Neuron (in vitro differentiated cells): ENCODE results near the gene CALB2.
A peak's percentile ranks its signal among the peaks of the same experiment; 100 is the strongest.
"Not testable (repeated sequence)": the region's sequence is repeated elsewhere in the genome, so short reads cannot be mapped to it uniquely, and the experiment has no call there.

Experiments
- H2AFZ ChIP-seq: one replicate; pipeline ENCODE4 v1.6.1; 2013; ENCODE audit warnings: low read depth, mild to moderate bottlenecking, inconsistent platforms, low read length, moderate library complexity
- H3K27me3 ChIP-seq: one replicate; pipeline ENCODE4 v1.6.1; 2013; ENCODE audit warnings: low read length; ENCODE audit not compliant: insufficient read depth
- H3K36me3 ChIP-seq: one replicate; pipeline ENCODE4 v1.6.1; 2013; ENCODE audit warnings: low read length; ENCODE audit not compliant: insufficient read depth
- H3K4me1 ChIP-seq: one replicate; pipeline ENCODE4 v1.6.1; 2013; ENCODE audit warnings: low read length; ENCODE audit not compliant: insufficient read depth
- H3K4me3 ChIP-seq: 2 replicates; pipeline ENCODE4 v1.5.1; 2013; ENCODE audit warnings: mild to moderate bottlenecking, low read length, moderate library complexity
- H3K9me3 ChIP-seq: one replicate; pipeline ENCODE4 v1.6.1; 2013; ENCODE audit warnings: low read length

CALB2 gene

GRCh38 chr16:71358464-71358998 lies at the start of gene CALB2:
CALB2 (plus strand) TSS chr16:71358723; CDS start chr16:71358793, 70 bp downstream.
- Histone ChIP-seq H3K4me3 (peak within 1 kb of the TSS; percentile 23), H3K36me3 (no peaks in the 10 kb centered on the region), H3K27me3 (peaks cover 22% of the 10 kb centered on the region), H3K4me1 (peaks cover 3% of the 10 kb centered on the region), H3K9me3 (no peaks in the 10 kb centered on the region), H2AFZ (no peak within 1 kb of the TSS)

GRCh38 chr16:71311553-71312158 lies 46.9 kb upstream of the CALB2 start:
- H3K4me1 ChIP-seq = no peaks in the 10 kb centered on the region
- no peaks in the 10 kb centered on the region for H3K27me3 ChIP-seq
- H3K36me3 ChIP-seq = no peaks in the 10 kb centered on the region
- no peaks in the 10 kb centered on the region for H3K9me3 ChIP-seq
- no peak overlapping the region for H2AFZ ChIP-seq
- H3K4me3 ChIP-seq = no peak overlapping the region

GRCh38 chr16:71313591-71313990 lies 44.9 kb upstream of the CALB2 start:
- not testable (repeated sequence) for H3K36me3 ChIP-seq, H3K4me3 ChIP-seq, H2AFZ ChIP-seq, H3K27me3 ChIP-seq, H3K4me1 ChIP-seq, H3K9me3 ChIP-seq

GRCh38 chr16:71315269-71315668 lies 43.3 kb upstream of the CALB2 start:
- Histone ChIP-seq H3K4me3 (no peak overlapping the region), H3K9me3 (no peaks in the 10 kb centered on the region), H2AFZ (no peak overlapping the region), H3K4me1 (no peaks in the 10 kb centered on the region), H3K36me3 (no peaks in the 10 kb centered on the region), H3K27me3 (no peaks in the 10 kb centered on the region)

GRCh38 chr16:71319999-71320398 lies 38.5 kb upstream of the CALB2 start:
- no peak overlapping the region for H2AFZ ChIP-seq
- H3K4me3 ChIP-seq = no peak overlapping the region
- H3K9me3 ChIP-seq = no peaks in the 10 kb centered on the region
- no peaks in the 10 kb centered on the region for H3K4me1 ChIP-seq
- no peaks in the 10 kb centered on the region for H3K36me3 ChIP-seq
- no peaks in the 10 kb centered on the region for H3K27me3 ChIP-seq

GRCh38 chr16:71327720-71328119 lies 30.8 kb upstream of the CALB2 start:
- Histone ChIP-seq H2AFZ (no peak overlapping the region), H3K9me3 (no peaks in the 10 kb centered on the region), H3K27me3 (no peaks in the 10 kb centered on the region), H3K4me3 (no peak overlapping the region), H3K36me3 (no peaks in the 10 kb centered on the region), H3K4me1 (no peaks in the 10 kb centered on the region)

GRCh38 chr16:71328151-71328550 lies 30.4 kb upstream of the CALB2 start:
- no peaks in the 10 kb centered on the region for H3K4me1 ChIP-seq
- H3K36me3 ChIP-seq = no peaks in the 10 kb centered on the region
- no peaks in the 10 kb centered on the region for H3K9me3 ChIP-seq
- H3K27me3 ChIP-seq = no peaks in the 10 kb centered on the region
- no peak overlapping the region for H3K4me3 ChIP-seq
- H2AFZ ChIP-seq = no peak overlapping the region

GRCh38 chr16:71337631-71338030 lies 20.9 kb upstream of the CALB2 start:
- no peak overlapping the region for H3K4me3 ChIP-seq
- H3K36me3 ChIP-seq = no peaks in the 10 kb centered on the region
- no peaks in the 10 kb centered on the region for H3K9me3 ChIP-seq
- H2AFZ ChIP-seq = no peak overlapping the region
- no peaks in the 10 kb centered on the region for H3K4me1 ChIP-seq
- H3K27me3 ChIP-seq = no peaks in the 10 kb centered on the region

GRCh38 chr16:71338193-71338592 lies 20.3 kb upstream of the CALB2 start:
- Histone ChIP-seq H2AFZ (no peak overlapping the region), H3K4me1 (no peaks in the 10 kb centered on the region), H3K4me3 (no peak overlapping the region), H3K27me3 (no peaks in the 10 kb centered on the region), H3K36me3 (no peaks in the 10 kb centered on the region), H3K9me3 (no peaks in the 10 kb centered on the region)

- Histone ChIP-seq H3K9me3 (no peaks in the 10 kb centered on the region), H3K27me3 (no peaks in the 10 kb centered on the region), H3K4me3 (no peak overlapping the region), H3K4me1 (no peaks in the 10 kb centered on the region), H2AFZ (no peak overlapping the region), H3K36me3 (no peaks in the 10 kb centered on the region)
Observed at GRCh38 chr16:71338632-71339031, 19.9 kb upstream of the CALB2 start.

- no peaks in the 10 kb centered on the region for H3K36me3 ChIP-seq
- no peak overlapping the region for H2AFZ ChIP-seq
- H3K9me3 ChIP-seq = no peaks in the 10 kb centered on the region
- H3K27me3 ChIP-seq = no peaks in the 10 kb centered on the region
- no peaks in the 10 kb centered on the region for H3K4me1 ChIP-seq
- no peak overlapping the region for H3K4me3 ChIP-seq
Observed at GRCh38 chr16:71339236-71340171, 19.0 kb upstream of the CALB2 start.

GRCh38 chr16:71340406-71340805 lies 18.1 kb upstream of the CALB2 start:
- Histone ChIP-seq H3K27me3 (no peaks in the 10 kb centered on the region), H2AFZ (no peak overlapping the region)

GRCh38 chr16:71341881-71342280 lies 16.6 kb upstream of the CALB2 start:
- no peaks in the 10 kb centered on the region for H3K9me3 ChIP-seq

More at GRCh38 chr16:71340406-71340805, 18.1 kb upstream of the CALB2 start:
- no peaks in the 10 kb centered on the region for H3K36me3 ChIP-seq
- no peaks in the 10 kb centered on the region for H3K9me3 ChIP-seq
- H3K4me3 ChIP-seq = no peak overlapping the region
- no peaks in the 10 kb centered on the region for H3K4me1 ChIP-seq

More at GRCh38 chr16:71341881-71342280, 16.6 kb upstream of the CALB2 start:
- Histone ChIP-seq H3K4me1 (no peaks in the 10 kb centered on the region), H3K4me3 (no peak overlapping the region), H2AFZ (no peak overlapping the region), H3K36me3 (no peaks in the 10 kb centered on the region), H3K27me3 (no peaks in the 10 kb centered on the region)
